Cardiac fibroblast (primary cell): ENCODE results near the gene GLI3.

Experiments
- DNase-seq, 2 donors: peaks; one replicate each; pipeline versions ENCODE4 v3.0.0 to v3.0.0-alpha.2; 2010; ENCODE audit warnings: low read depth in 2 of 2
- H3K4me3 ChIP-seq, 2 donors: replicated peaks in 1 of 2; 1 replicate in 1 of 2; 2 replicates in 1 of 2; pipeline ENCODE4 v1.5.1; 2011; ENCODE audit warnings: low read depth in 2 of 2, low read length in 2 of 2, mild to moderate bottlenecking in 2 of 2, moderate library complexity in 1 of 2
- CTCF ChIP-seq: IDR thresholded peaks from one replicate; pipeline ENCODE4 v1.5.1; 2011; ENCODE audit warnings: low read depth, mild to moderate bottlenecking, low read length, inconsistent platforms

The GLI3 gene

GRCh38 chr7:42161110-42161509 lies 75.9 kb downstream of the GLI3 start:
- no peak for DNase-seq
- no peak for TF ChIP-seq CTCF
- H3K4me3 ChIP-seq, result no peak overlapping the region

- no peak overlapping the region for H3K4me3 ChIP-seq
- TF ChIP-seq CTCF, result no peak
- no peak for DNase-seq
These were observed 77.9 kb downstream of the GLI3 start for GRCh38 chr7:42159130-42159529.

DNA sequence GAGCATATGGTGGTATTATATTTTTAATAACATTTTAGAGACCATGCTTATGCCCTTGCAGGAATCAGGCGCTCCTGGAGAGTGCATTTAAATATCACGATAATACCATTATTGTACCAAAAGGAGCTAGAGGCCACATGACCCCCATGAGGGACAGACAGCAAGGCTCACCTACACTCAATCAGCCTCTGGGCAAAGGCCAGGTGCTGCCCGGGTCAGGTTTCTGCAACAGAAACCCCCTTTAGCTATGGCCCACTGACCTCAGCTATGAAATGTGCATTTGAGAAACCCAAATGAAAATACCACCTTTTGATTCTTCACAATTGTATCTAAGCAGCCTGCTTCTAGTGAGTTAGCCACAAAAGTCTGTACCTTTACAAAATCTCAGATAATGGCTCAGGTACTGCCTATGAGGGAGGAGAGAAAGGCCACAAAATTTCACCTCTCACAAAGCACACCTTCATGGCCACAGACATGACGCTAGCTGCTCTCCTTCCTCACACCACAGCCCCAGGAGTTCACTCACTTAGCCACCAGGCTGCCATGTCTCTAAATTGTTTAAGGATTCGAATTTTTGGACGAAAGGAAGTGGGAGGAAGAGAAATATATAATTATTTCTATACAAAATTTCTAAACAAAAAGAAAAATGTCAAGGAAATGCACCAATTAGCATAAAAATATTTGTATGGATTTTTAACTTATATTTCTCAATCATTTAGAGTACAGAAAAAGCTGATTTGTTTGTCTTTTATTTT lies 79.9 kb downstream of the GLI3 start:
- no peak for DNase-seq
- TF ChIP-seq CTCF, result no peak
- no peak overlapping the region for H3K4me3 ChIP-seq

DNA sequence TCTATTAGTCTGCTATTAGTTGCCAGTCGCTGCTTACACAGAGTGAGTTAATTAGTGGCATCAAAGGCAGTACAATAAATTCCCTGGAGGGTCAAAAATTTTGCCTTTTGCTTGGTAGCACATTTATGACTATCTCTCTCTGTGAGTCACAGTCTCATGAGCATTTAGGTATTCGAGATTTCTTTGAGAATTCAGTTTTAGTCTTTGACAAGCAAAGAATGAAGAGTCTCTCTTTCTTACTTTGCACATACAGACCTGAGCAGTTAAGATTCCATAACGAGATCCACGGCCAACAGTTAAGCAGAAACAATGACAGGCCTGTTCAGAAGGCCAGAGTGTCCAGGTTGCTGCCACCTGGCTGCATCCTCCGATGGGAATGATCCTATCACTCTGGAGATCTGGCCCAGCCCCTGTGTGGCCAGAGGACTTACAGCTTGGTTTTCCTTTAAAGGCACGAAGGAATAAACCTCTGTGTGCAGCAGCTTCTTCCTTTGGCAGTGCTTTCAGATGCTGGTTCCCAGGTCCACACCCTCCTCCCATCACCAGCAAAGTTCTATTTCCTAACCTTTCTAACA lies 80.6 kb downstream of the GLI3 start:
- no peak for TF ChIP-seq CTCF
- DNase-seq, result peak; percentile 18 to 71
- H3K4me3 ChIP-seq, result no peak overlapping the region

- H3K4me3 ChIP-seq, result no peak overlapping the region
- DNase-seq, result no peak
- TF ChIP-seq CTCF, result no peak
These were observed 81.3 kb downstream of the GLI3 start for GRCh38 chr7:42155584-42156290.

- TF ChIP-seq CTCF, result no peak
- DNase-seq, result no peak
- H3K4me3 ChIP-seq, result no peak overlapping the region
These were observed 82.8 kb downstream of the GLI3 start for GRCh38 chr7:42154173-42154572.
